ENCODE data around the gene ZDHHC14. TPM values are rescaled to one million over a fixed set of nuclear protein-coding genes. Genes with fewer than 3 reads are reported as not detected.

ZDHHC14 gene
- total and polyA plus RNA-seq, 2 of the 8 experiments (the other 6 are each of a cell fraction or from before 2014, with no cell fraction given): 2.9 to 5.3 TPM

- H3K4ac ChIP-seq (replicated peaks; ENCODE audit: insufficient read length, low read depth, low read length): no peak overlapping the region
- H2BK120ac ChIP-seq (replicated peaks; ENCODE audit: low read depth, low read length): no peak overlapping the region
- no peaks in the 10 kb centered on the region for H3K23me2 ChIP-seq (ENCODE audit: low read depth, low read length)
- CTCF ChIA-PET (ENCODE audit: partially characterized antibody): interaction anchor here (0.6 to 4.2 kb wide), 30 partner anchors 9 to 485 kb away, joined by 3 to 32 read pairs (median 4); partner anchors contain the start of gene TMEM242
- 93% methylated on average over 3 of the region's 3 CpGs; no CpG with 5 or more reads in 1 of the 2 experiments for WGBS, 2 experiments (ENCODE audit: extremely low coverage in 1 of 2, insufficient coverage in 1 of 2, insufficient read length in 1 of 2, insufficient replicate concordance in 2 of 2, low coverage in 1 of 2, low lambda C conversion rate in 2 of 2, missing lambda C conversion rate in 1 of 2)
- H4K91ac ChIP-seq (replicated peaks; ENCODE audit: insufficient read length, low read length): no peak overlapping the region
- H3K23ac ChIP-seq (ENCODE audit: insufficient read length): no peak overlapping the region
- H3K56ac ChIP-seq (replicated peaks; ENCODE audit: insufficient read length, low read depth, low read length): no peak overlapping the region
- no peak overlapping the region for H3K27ac ChIP-seq (ENCODE audit: low read depth, low read length)
- no peaks in the 10 kb centered on the region for H3K36me3 ChIP-seq (ENCODE audit: control insufficient read depth in 2 of 4, insufficient read depth in 4 of 4, low read length in 3 of 4)
- FAIRE-seq (no peak), DNase-seq (ENCODE audit: low read depth in 1 of 2, low spot score in 2 of 2) (no peak)
- no peak overlapping the region for H2BK12ac ChIP-seq (ENCODE audit: low read depth, low read length)
- no peak overlapping the region for H3K4me2 ChIP-seq (ENCODE audit: insufficient read depth in 1 of 2, low read depth in 2 of 2, low read length in 2 of 2)
- H2BK15ac ChIP-seq (ENCODE audit: low read length): no peak overlapping the region
- no peak overlapping the region for H3K14ac ChIP-seq (ENCODE audit: insufficient read length)
- H3K9ac ChIP-seq (replicated peaks in 1 of 4; ENCODE audit: extremely low read depth in 1 of 4, low read depth in 3 of 4, low read length in 3 of 4): no peak overlapping the region
- H3K9me3 ChIP-seq (ENCODE audit: insufficient read depth in 2 of 2, low read depth in 1 of 2, low read length in 1 of 2): no peaks in the 10 kb centered on the region
- H3K4me3 ChIP-seq (ENCODE audit: extremely low read depth in 1 of 4, insufficient read depth in 2 of 4, low read depth in 3 of 4, low read length in 4 of 4): no peak overlapping the region
- H2BK20ac ChIP-seq (ENCODE audit: low read length): no peak overlapping the region
- H2AFZ ChIP-seq (ENCODE audit: low read length): no peak overlapping the region
- no peak overlapping the region for H2AK5ac ChIP-seq (ENCODE audit: low read depth, low read length)
- H4K8ac ChIP-seq (ENCODE audit: extremely low read depth, insufficient read depth, low read length): no peak overlapping the region
- peaks cover 3 to 14% (median 6%) of the 10 kb centered on the region in 4 experiments; a peak in 6 of 7 replicates for H3K4me1 ChIP-seq (replicated peaks in 1 of 4; ENCODE audit: control insufficient read depth in 3 of 4, insufficient read depth in 4 of 4, low read length in 3 of 4)
- H3K79me2 ChIP-seq (ENCODE audit: control insufficient read depth in 1 of 2, insufficient read depth in 2 of 2, low read length in 2 of 2): no peaks in the 10 kb centered on the region
- no peaks in the 10 kb centered on the region; a peak in 1 of 7 replicates for H3K27me3 ChIP-seq (replicated peaks in 1 of 4; ENCODE audit: control insufficient read depth in 3 of 4, extremely low read depth in 1 of 4, insufficient read depth in 3 of 4, low read length in 3 of 4)
- H4K5ac ChIP-seq (ENCODE audit: insufficient read length, low read depth, low read length): no peak overlapping the region
- H3K79me1 ChIP-seq (ENCODE audit: low read depth, low read length): no peaks in the 10 kb centered on the region
- POLR2A ChIA-PET (ENCODE audit: partially characterized antibody): no interaction called here
- TF ChIP-seq SIN3A (conservative IDR thresholded peaks at IDR 0.05 in 1 of 2, IDR thresholded peaks at IDR 0.05 in 1 of 2; ENCODE audit: low read depth in 1 of 2, low read length in 2 of 2) (no peak), EZH2 (IDR thresholded peaks at IDR 0.05; ENCODE audit: low read depth, low read length, severe bottlenecking) (no peak), SIRT6 (IDR thresholded peaks at IDR 0.05; ENCODE audit: low read length) (no peak), HDAC2 (IDR thresholded peaks at IDR 0.05; ENCODE audit: borderline replicate concordance in 1 of 2, low read depth in 2 of 2, low read length in 2 of 2) (no peak), EGR1 (IDR thresholded peaks at IDR 0.05; ENCODE audit: borderline replicate concordance, low read depth, low read length) (no peak), RAD21 (IDR thresholded peaks at IDR 0.05 in 1 of 2, conservative IDR thresholded peaks at IDR 0.05 in 1 of 2; ENCODE audit: low read depth in 2 of 2, low read length in 2 of 2) (no peak), POLR2AphosphoS5 (IDR thresholded peaks at IDR 0.05; ENCODE audit: low read depth, low read length) (no peak), CHD1 (IDR thresholded peaks at IDR 0.05; ENCODE audit: low read depth, low read length) (no peak), BCL11A (IDR thresholded peaks at IDR 0.05; ENCODE audit: low read depth in 2 of 2, low read length in 2 of 2) (no peak), CTCF (IDR thresholded peaks at IDR 0.05; ENCODE audit: control extremely low read depth in 1 of 3, insufficient read depth in 1 of 3, low read depth in 1 of 3, low read length in 3 of 3) (no peak), SP1 (IDR thresholded peaks at IDR 0.05; ENCODE audit: low read depth, low read length) (no peak)
- no peak overlapping the region for H2BK5ac ChIP-seq (ENCODE audit: low read depth, low read length)
- H4K20me1 ChIP-seq (replicated peaks in 1 of 2; ENCODE audit: control insufficient read depth in 1 of 2, insufficient read depth in 2 of 2, low read length in 2 of 2): no peaks in the 10 kb centered on the region
- H3K18ac ChIP-seq (ENCODE audit: extremely low read depth, low read length): no peak overlapping the region
Observed at GRCh38 chr6:157666729-157667128, 285.7 kb downstream of the ZDHHC14 start.
